ES-I3 (cell line): ENCODE data around the gene CES2.

Experiments
- H3K36me3 ChIP-seq: 2 replicates; pipeline ENCODE4 v1.6.1; 2013; ENCODE audit warnings: mild to moderate bottlenecking, low read length, control low read depth, moderate library complexity; ENCODE audit not compliant: insufficient read depth
- H3K4me1 ChIP-seq: 2 replicates; pipeline ENCODE4 v1.6.1; 2013; ENCODE audit warnings: mild to moderate bottlenecking, control low read depth, low read length; ENCODE audit not compliant: insufficient read depth
- H3K9ac ChIP-seq: 2 replicates; pipeline ENCODE4 v1.6.1; 2013; ENCODE audit warnings: low read depth, mild to moderate bottlenecking, low read length, moderate library complexity
- H3K9me3 ChIP-seq: 2 replicates; pipeline ENCODE4 v1.6.1; 2013; ENCODE audit warnings: mild to moderate bottlenecking, low read length, moderate library complexity; ENCODE audit not compliant: control insufficient read depth, insufficient read depth

The CES2 gene

GRCh38 chr16:66908116-66908515 is 27.2 kb upstream of the CES2 start:
- no peak overlapping the region for H3K9ac ChIP-seq
- no peaks in the 10 kb centered on the region for H3K36me3 ChIP-seq
- H3K4me1 ChIP-seq, result peaks cover 5% of the 10 kb centered on the region
- no peaks in the 10 kb centered on the region for H3K9me3 ChIP-seq

- Histone ChIP-seq H3K9me3 (no peaks in the 10 kb centered on the region), H3K4me1 (peaks cover 5% of the 10 kb centered on the region), H3K9ac (no peak overlapping the region), H3K36me3 (no peaks in the 10 kb centered on the region)
Observed at GRCh38 chr16:66908762-66909559, 26.4 kb upstream of the CES2 start.

GRCh38 chr16:66910175-66910940 is 25.0 kb upstream of the CES2 start:
- Histone ChIP-seq H3K36me3 (no peaks in the 10 kb centered on the region), H3K9me3 (no peaks in the 10 kb centered on the region), H3K9ac (no peak overlapping the region), H3K4me1 (peaks cover 4% of the 10 kb centered on the region)

GRCh38 chr16:66911112-66911511 is 24.2 kb upstream of the CES2 start:
- Histone ChIP-seq H3K36me3 (no peaks in the 10 kb centered on the region), H3K9me3 (no peaks in the 10 kb centered on the region)

GRCh38 chr16:66911801-66912200 is 23.5 kb upstream of the CES2 start:
- no peaks in the 10 kb centered on the region for H3K4me1 ChIP-seq
- no peaks in the 10 kb centered on the region for H3K36me3 ChIP-seq
- no peaks in the 10 kb centered on the region for H3K9me3 ChIP-seq
- no peak overlapping the region for H3K9ac ChIP-seq

More at GRCh38 chr16:66911112-66911511, 24.2 kb upstream of the CES2 start:
- H3K9ac ChIP-seq, result no peak overlapping the region
- no peaks in the 10 kb centered on the region for H3K4me1 ChIP-seq

- no peaks in the 10 kb centered on the region for H3K4me1 ChIP-seq
- H3K9me3 ChIP-seq, result no peaks in the 10 kb centered on the region
- H3K36me3 ChIP-seq, result no peaks in the 10 kb centered on the region
- H3K9ac ChIP-seq, result no peak overlapping the region
Observed at GRCh38 chr16:66913081-66913480, 22.2 kb upstream of the CES2 start.

GRCh38 chr16:66913711-66914110 is 21.6 kb upstream of the CES2 start:
- no peaks in the 10 kb centered on the region for H3K9me3 ChIP-seq
- no peaks in the 10 kb centered on the region for H3K4me1 ChIP-seq
- no peak overlapping the region for H3K9ac ChIP-seq
- H3K36me3 ChIP-seq, result no peaks in the 10 kb centered on the region

GRCh38 chr16:66914541-66914940 is 20.8 kb upstream of the CES2 start:
- no peaks in the 10 kb centered on the region for H3K36me3 ChIP-seq
- no peaks in the 10 kb centered on the region for H3K4me1 ChIP-seq
- no peaks in the 10 kb centered on the region for H3K9me3 ChIP-seq
- H3K9ac ChIP-seq, result no peak overlapping the region

GRCh38 chr16:66915041-66915440 is 20.3 kb upstream of the CES2 start:
- Histone ChIP-seq H3K9ac (no peak overlapping the region), H3K36me3 (no peaks in the 10 kb centered on the region), H3K4me1 (no peaks in the 10 kb centered on the region; the same call in 1 of the 2 replicates), H3K9me3 (no peaks in the 10 kb centered on the region)

GRCh38 chr16:66916518-66916917 is 18.8 kb upstream of the CES2 start:
- Histone ChIP-seq H3K9ac (no peak overlapping the region), H3K4me1 (peaks cover 4% of the 10 kb centered on the region; the same call in 1 of the 2 replicates), H3K36me3 (no peaks in the 10 kb centered on the region), H3K9me3 (no peaks in the 10 kb centered on the region)

GRCh38 chr16:66917741-66918140 is 17.6 kb upstream of the CES2 start:
- Histone ChIP-seq H3K36me3 (no peaks in the 10 kb centered on the region), H3K9ac (no peak overlapping the region), H3K4me1 (peaks cover 4% of the 10 kb centered on the region; the same call in 1 of the 2 replicates), H3K9me3 (no peaks in the 10 kb centered on the region)

GRCh38 chr16:66918355-66918754 is 17.0 kb upstream of the CES2 start:
- H3K4me1 ChIP-seq, result peaks cover 4% of the 10 kb centered on the region; the same call in 1 of the 2 replicates
- H3K9me3 ChIP-seq, result no peaks in the 10 kb centered on the region
- H3K36me3 ChIP-seq, result no peaks in the 10 kb centered on the region
- H3K9ac ChIP-seq, result no peak overlapping the region

- Histone ChIP-seq H3K9ac (no peak within 1 kb of the TSS), H3K36me3 (no peaks in the 10 kb centered on the region), H3K4me1 (peaks cover 4% of the 10 kb centered on the region; the same call in 1 of the 2 replicates), H3K9me3 (no peaks in the 10 kb centered on the region)
Observed at GRCh38 chr16:66918803-66919568, 16.3 kb upstream of the CES2 start, which contains the start of gene CDH16. Gene CDH16 (minus strand): TSS chr16:66918885. CDS start chr16:66918065, 820 bp downstream.

GRCh38 chr16:66919569-66920298 is 15.6 kb upstream of the CES2 start:
- no peaks in the 10 kb centered on the region for H3K9me3 ChIP-seq
- H3K36me3 ChIP-seq, result no peaks in the 10 kb centered on the region
- H3K4me1 ChIP-seq, result peaks cover 4% of the 10 kb centered on the region; the same call in 1 of the 2 replicates

More at GRCh38 chr16:66919569-66920298, 15.6 kb upstream of the CES2 start:
- H3K9ac ChIP-seq, result no peak overlapping the region
